Neural cell (in vitro differentiated cells): ENCODE measurements around the gene ANKZF1.

Experiments
- EP300 ChIP-seq: fragments of 450-650 bp; conservative IDR thresholded peaks from 2 replicates; pipeline ENCODE4 v1.6.1; 2014; ENCODE audit warnings: antibody characterized with exemption, mild to moderate bottlenecking, moderate library complexity; ENCODE audit not compliant: poor library complexity, severe bottlenecking
- EZH2 ChIP-seq: fragments of 200-600, 300-800 bp; shearing (Covaris generic), sonication (generic); IDR thresholded peaks from 2 replicates; pipeline ENCODE4 v1.6.1; 2014; ENCODE audit warnings: antibody characterized with exemption, low read length, borderline replicate concordance, mild to moderate bottlenecking; ENCODE audit not compliant: insufficient read depth, poor library complexity, severe bottlenecking
- MXI1 ChIP-seq: fragments of 450-650 bp; conservative IDR thresholded peaks from 2 replicates; pipeline ENCODE4 v1.6.1; 2014; ENCODE audit warnings: antibody characterized with exemption, mild to moderate bottlenecking; ENCODE audit not compliant: poor library complexity, severe bottlenecking
- POLR2AphosphoS5 ChIP-seq: IDR thresholded peaks from 2 replicates; pipeline ENCODE4 v1.6.1; 2012
- TAF1 ChIP-seq: IDR thresholded peaks from 2 replicates; pipeline ENCODE4 v1.6.1; 2012; ENCODE audit warnings: low read depth
- TF ChIP-seq, protein P1 (sequence below): fragments of 450-650 bp; IDR thresholded peaks from 2 replicates; pipeline ENCODE4 v1.5.1; 2014; ENCODE audit warnings: antibody characterized with exemption, mild to moderate bottlenecking, moderate library complexity; ENCODE audit not compliant: poor library complexity, severe bottlenecking
- TF ChIP-seq, protein P2 (sequence below): IDR thresholded peaks from 2 replicates; pipeline ENCODE4 v1.6.1; 2012; ENCODE audit warnings: borderline replicate concordance

DNA sequence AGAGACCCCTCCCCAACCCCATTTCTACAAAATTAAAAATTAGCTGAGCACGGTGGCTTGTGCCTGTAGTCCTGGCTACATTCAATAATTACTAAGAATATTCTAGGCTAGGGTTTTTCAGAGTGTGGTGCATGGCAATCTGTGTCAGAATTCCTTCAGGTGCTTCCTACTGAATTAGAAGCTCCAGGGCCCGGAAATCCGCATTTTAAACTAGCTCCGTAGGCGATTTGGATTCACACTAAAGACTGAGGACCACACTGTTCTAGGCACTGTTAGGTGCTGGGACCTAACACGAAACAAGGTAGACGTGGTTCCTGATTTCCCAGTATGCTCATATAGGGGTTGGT is 23.7 kb upstream of the ANKZF1 start:
- TF ChIP-seq, protein P1, sequence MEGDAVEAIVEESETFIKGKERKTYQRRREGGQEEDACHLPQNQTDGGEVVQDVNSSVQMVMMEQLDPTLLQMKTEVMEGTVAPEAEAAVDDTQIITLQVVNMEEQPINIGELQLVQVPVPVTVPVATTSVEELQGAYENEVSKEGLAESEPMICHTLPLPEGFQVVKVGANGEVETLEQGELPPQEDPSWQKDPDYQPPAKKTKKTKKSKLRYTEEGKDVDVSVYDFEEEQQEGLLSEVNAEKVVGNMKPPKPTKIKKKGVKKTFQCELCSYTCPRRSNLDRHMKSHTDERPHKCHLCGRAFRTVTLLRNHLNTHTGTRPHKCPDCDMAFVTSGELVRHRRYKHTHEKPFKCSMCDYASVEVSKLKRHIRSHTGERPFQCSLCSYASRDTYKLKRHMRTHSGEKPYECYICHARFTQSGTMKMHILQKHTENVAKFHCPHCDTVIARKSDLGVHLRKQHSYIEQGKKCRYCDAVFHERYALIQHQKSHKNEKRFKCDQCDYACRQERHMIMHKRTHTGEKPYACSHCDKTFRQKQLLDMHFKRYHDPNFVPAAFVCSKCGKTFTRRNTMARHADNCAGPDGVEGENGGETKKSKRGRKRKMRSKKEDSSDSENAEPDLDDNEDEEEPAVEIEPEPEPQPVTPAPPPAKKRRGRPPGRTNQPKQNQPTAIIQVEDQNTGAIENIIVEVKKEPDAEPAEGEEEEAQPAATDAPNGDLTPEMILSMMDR, result no peak
- no peak for TF ChIP-seq POLR2AphosphoS5
- TF ChIP-seq TAF1, result no peak
- TF ChIP-seq EP300, result no peak
- no peak for TF ChIP-seq EZH2
- no peak for TF ChIP-seq MXI1
- TF ChIP-seq, protein P2, sequence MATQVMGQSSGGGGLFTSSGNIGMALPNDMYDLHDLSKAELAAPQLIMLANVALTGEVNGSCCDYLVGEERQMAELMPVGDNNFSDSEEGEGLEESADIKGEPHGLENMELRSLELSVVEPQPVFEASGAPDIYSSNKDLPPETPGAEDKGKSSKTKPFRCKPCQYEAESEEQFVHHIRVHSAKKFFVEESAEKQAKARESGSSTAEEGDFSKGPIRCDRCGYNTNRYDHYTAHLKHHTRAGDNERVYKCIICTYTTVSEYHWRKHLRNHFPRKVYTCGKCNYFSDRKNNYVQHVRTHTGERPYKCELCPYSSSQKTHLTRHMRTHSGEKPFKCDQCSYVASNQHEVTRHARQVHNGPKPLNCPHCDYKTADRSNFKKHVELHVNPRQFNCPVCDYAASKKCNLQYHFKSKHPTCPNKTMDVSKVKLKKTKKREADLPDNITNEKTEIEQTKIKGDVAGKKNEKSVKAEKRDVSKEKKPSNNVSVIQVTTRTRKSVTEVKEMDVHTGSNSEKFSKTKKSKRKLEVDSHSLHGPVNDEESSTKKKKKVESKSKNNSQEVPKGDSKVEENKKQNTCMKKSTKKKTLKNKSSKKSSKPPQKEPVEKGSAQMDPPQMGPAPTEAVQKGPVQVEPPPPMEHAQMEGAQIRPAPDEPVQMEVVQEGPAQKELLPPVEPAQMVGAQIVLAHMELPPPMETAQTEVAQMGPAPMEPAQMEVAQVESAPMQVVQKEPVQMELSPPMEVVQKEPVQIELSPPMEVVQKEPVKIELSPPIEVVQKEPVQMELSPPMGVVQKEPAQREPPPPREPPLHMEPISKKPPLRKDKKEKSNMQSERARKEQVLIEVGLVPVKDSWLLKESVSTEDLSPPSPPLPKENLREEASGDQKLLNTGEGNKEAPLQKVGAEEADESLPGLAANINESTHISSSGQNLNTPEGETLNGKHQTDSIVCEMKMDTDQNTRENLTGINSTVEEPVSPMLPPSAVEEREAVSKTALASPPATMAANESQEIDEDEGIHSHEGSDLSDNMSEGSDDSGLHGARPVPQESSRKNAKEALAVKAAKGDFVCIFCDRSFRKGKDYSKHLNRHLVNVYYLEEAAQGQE, result no peak
